ENCODE measurements around the gene EPB41L4B. TPM values are rescaled to one million over a fixed set of nuclear protein-coding genes. Genes with fewer than 3 reads are reported as not detected.

Gene EPB41L4B
- total and polyA plus RNA-seq, 8 donors = 10.3 to 17.7 (median 15.3) TPM

- Histone ChIP-seq H3K36me3 (no peaks in the 10 kb centered on the region), H3K27ac (no peak overlapping the region), H3K9me3 (no peaks in the 10 kb centered on the region), H3K4me3 (no peak overlapping the region), H3K4me1 (no peaks in the 10 kb centered on the region), H3K27me3 (no peaks in the 10 kb centered on the region)
- no peak for DNase-seq
- intact Hi-C loops (cut with DNase I) = no loop called here
- no peak for ATAC-seq
- no peak for TF ChIP-seq CTCF (IDR thresholded peaks at IDR 0.05)
Observed at GRCh38 chr9:109179801-109180523, 140.9 kb downstream of the EPB41L4B start.

GRCh38 chr9:109176963-109177362 lies 143.9 kb downstream of the EPB41L4B start:
- no peak for ATAC-seq
- Histone ChIP-seq H3K36me3 (no peaks in the 10 kb centered on the region), H3K27ac (no peak overlapping the region), H3K9me3 (no peaks in the 10 kb centered on the region), H3K4me3 (no peak overlapping the region), H3K27me3 (peaks cover 0 to 2% of the 10 kb centered on the region in 2 donors), H3K4me1 (no peaks in the 10 kb centered on the region)
- no peak for DNase-seq
- no peak for TF ChIP-seq CTCF (IDR thresholded peaks at IDR 0.05)
- intact Hi-C loops (cut with DNase I) = no loop called here

- no peak for TF ChIP-seq CTCF (IDR thresholded peaks at IDR 0.05)
- no peaks in the 10 kb centered on the region for H3K4me1 ChIP-seq
- intact Hi-C loops (cut with DNase I) = no loop called here
- H3K9me3 ChIP-seq = no peaks in the 10 kb centered on the region
- H3K36me3 ChIP-seq = no peaks in the 10 kb centered on the region
- peaks cover 0 to 7% of the 10 kb centered on the region in 2 donors for H3K27me3 ChIP-seq
- no peak for ATAC-seq
- no peak overlapping the region for H3K27ac ChIP-seq
- no peak for DNase-seq
- H3K4me3 ChIP-seq = no peak overlapping the region
Observed at GRCh38 chr9:109176386-109176785, 144.5 kb downstream of the EPB41L4B start.

GRCh38 chr9:109172935-109173334 lies 147.9 kb downstream of the EPB41L4B start:
- intact Hi-C loops (cut with DNase I) = no loop called here
- TF ChIP-seq CTCF (IDR thresholded peaks at IDR 0.05) = no peak

GRCh38 chr9:109171926-109172325 lies 148.9 kb downstream of the EPB41L4B start:
- no peak for DNase-seq
- no peak overlapping the region for H3K4me3 ChIP-seq
- intact Hi-C loops (cut with DNase I) = no loop called here
- H3K27ac ChIP-seq = no peak overlapping the region
- peaks cover 12 to 43% of the 10 kb centered on the region in 2 donors for H3K27me3 ChIP-seq
- no peaks in the 10 kb centered on the region for H3K9me3 ChIP-seq
- H3K4me1 ChIP-seq = no peaks in the 10 kb centered on the region
- no peaks in the 10 kb centered on the region for H3K36me3 ChIP-seq
- ATAC-seq = no peak
- TF ChIP-seq CTCF (IDR thresholded peaks at IDR 0.05) = no peak

More at GRCh38 chr9:109172935-109173334, 147.9 kb downstream of the EPB41L4B start:
- H3K27me3 ChIP-seq = peaks cover 4 to 33% of the 10 kb centered on the region in 2 donors
- H3K4me3 ChIP-seq = no peak overlapping the region
- no peaks in the 10 kb centered on the region for H3K4me1 ChIP-seq
- ATAC-seq (no peak), DNase-seq (no peak)
- H3K36me3 ChIP-seq = no peaks in the 10 kb centered on the region
- no peak overlapping the region for H3K27ac ChIP-seq
- no peaks in the 10 kb centered on the region for H3K9me3 ChIP-seq

Measured in left lung (tissue), 10 donors.